HG02763 (cell line): ENCODE data around the gene KAT2B.
"Not testable (repeated sequence)": the region's sequence is repeated elsewhere in the genome, so short reads cannot be mapped to it uniquely, and the experiment has no call there.

ENCODE experiments used
- ATAC-seq: cut with Tn5 transposase; IDR thresholded peaks from one replicate; pipeline ENCODE4 v1.9.1; 2021; ENCODE audit warnings: mild to moderate bottlenecking, moderate library complexity; ENCODE audit not compliant: unreplicated experiment

The KAT2B gene

DNA sequence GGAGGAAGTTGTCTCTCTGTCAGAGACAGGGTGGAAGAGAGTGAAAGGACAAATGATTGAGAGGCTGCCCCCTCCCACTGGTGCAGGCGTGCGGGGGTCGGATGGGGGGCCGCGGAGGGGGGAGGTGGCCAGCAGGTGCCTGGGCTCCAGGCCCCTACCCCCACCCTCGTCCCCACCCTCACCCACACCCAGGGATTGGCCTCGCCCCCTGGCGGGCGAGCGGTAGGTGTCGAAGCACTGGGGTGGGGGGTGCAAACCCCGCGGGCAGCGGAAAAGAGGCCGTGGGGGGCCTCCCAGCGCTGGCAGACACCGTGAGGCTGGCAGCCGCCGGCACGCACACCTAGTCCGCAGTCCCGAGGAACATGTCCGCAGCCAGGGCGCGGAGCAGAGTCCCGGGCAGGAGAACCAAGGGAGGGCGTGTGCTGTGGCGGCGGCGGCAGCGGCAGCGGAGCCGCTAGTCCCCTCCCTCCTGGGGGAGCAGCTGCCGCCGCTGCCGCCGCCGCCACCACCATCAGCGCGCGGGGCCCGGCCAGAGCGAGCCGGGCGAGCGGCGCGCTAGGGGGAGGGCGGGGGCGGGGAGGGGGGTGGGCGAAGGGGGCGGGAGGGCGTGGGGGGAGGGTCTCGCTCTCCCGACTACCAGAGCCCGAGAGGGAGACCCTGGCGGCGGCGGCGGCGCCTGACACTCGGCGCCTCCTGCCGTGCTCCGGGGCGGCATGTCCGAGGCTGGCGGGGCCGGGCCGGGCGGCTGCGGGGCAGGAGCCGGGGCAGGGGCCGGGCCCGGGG, at the start of gene KAT2B:
Gene KAT2B, plus strand, starts transcription at position 682 of the 783 bp plus-strand sequence. Its CDS starts 32 bp downstream, at position 714.
- peak; percentile 56 for ATAC-seq

- no peak for ATAC-seq
Observed at GRCh38 chr3:19994796-19995195, 45.5 kb upstream of the KAT2B start.

DNA sequence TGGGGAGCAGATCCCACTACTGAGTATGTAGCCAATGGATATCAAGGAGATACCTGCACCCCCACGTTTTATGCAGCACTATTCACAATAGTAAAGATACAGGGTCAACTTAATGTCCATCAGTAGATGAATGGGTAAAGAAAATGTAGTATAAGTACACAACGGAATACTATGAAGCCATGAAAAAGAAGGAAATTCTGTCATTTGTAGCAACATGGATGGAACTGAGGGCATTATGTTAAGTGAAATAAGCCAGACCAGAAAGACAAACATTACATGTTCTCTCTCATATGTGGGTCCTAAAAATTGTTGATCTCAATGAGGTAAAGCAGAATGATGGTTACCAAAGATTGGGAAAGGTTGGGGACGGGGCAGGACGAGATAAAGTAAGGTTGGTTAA, 42.7 kb upstream of the KAT2B start:
- ATAC-seq = no peak

GRCh38 chr3:20001932-20002331, 38.3 kb upstream of the KAT2B start:
- ATAC-seq = no peak

GRCh38 chr3:20007960-20008359, 32.3 kb upstream of the KAT2B start:
- ATAC-seq = no peak

GRCh38 chr3:20008646-20009045, 31.6 kb upstream of the KAT2B start:
- no peak for ATAC-seq

- no peak for ATAC-seq
Observed at GRCh38 chr3:20012164-20012563, 28.1 kb upstream of the KAT2B start, which contains the start of gene PP2D1. PP2D1 (minus strand) TSS chr3:20012264; CDS start chr3:20012072, 192 bp downstream.

GRCh38 chr3:20013396-20013795, 26.9 kb upstream of the KAT2B start:
- no peak for ATAC-seq

DNA sequence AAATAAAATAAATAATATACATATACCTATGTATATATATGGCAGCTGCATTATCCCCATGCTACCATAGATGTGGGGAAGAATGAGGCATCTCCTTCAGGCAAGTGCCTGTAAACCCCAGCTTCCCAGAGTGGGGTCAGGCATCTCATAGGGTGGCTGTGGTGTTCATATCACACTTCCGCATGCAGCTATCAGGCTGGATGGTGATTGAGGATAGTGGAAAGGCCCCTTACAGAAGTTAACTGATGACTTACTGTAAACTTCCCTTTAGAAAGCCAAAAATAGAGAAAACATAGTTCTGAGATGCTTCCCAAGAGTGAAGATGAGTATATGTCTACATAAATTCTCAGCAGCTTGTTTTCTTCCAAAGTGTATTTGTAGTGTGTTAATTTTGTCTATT, 24.7 kb upstream of the KAT2B start:
- ATAC-seq = no peak

DNA sequence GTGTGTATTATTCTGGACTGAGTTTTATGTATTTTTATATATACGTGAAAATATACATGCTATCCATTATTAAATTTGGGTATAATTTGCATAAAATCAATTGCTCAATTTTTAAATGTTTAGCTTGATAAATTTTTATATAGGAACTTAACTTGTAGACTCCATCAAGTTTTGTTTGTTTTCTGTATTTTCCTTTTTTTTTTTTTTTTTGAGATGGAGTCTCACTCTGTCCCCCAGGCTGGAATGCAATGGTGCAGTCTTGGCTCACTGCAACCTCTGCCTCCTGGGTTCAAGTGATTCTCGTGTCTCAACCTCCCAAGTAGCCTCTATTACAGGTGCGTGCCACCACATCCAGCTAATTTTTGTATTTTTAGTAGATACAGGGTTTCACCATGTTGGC, 24.2 kb upstream of the KAT2B start:
- not testable (repeated sequence) for ATAC-seq

GRCh38 chr3:20022954-20023622, 17.2 kb upstream of the KAT2B start:
- ATAC-seq = no peak

DNA sequence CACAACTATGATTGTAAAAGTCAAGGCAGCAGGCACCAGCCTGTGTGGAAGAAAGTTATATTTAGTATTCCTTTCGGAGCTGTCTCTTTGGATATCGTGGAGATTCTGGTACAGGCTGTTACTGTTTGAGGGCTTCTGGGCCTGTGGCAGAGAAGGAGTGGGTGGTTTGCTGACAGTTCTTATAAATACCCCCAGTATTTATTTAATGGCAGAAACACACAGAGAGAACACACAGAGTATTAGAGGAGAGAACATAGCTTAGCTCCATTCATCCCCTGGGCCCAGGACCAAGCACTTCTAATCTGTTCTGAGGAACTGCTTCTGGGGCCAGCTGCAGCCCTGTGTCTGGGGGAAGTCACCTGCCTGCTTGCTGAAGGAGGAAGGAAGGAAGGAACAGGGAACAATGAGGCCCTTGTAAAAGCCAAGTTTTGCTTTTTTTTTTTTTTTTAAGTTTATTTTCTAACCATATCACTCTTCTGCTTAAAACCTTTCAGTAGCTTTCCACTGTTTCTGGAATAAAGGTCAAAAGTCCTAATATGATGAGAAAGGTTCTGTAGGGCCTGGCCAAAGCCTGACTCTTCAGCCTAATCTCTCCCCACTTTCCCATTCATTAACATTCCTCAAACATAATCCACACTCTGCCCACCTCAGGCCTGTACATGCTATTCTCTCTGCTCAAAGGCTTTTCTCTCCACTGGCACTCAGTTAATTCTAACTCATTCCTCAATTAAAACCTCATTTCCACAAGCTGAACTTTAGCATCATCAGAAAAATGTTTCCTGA, 16.4 kb upstream of the KAT2B start:
- ATAC-seq = no peak

GRCh38 chr3:20027136-20027535, 13.1 kb upstream of the KAT2B start:
- ATAC-seq = no peak

DNA sequence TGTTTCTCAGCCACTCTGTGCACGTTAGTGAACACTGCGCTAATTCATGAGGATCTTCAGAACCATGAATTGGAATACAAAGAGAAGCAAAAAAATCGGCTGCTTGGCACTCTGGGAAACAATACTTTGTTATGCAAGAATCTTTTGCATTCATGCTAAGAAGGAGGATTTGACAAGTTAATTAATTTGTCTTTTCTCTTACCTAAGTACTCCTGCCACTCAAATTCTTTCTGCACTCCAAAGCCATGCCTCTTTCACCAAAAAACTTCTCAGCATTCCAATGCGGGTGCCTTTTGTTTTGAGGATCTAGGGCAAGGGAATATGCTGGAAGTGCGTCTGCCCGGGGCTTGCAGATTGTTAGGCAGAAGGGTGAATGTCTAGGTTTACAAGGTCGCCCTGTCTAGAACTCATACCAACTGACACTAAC, 11.3 kb upstream of the KAT2B start:
- no peak for ATAC-seq

- ATAC-seq = not testable (repeated sequence)
Observed at GRCh38 chr3:20031939-20032338, 8.3 kb upstream of the KAT2B start.

- ATAC-seq = no peak
Observed at GRCh38 chr3:20035019-20035418, 5.2 kb upstream of the KAT2B start.

DNA sequence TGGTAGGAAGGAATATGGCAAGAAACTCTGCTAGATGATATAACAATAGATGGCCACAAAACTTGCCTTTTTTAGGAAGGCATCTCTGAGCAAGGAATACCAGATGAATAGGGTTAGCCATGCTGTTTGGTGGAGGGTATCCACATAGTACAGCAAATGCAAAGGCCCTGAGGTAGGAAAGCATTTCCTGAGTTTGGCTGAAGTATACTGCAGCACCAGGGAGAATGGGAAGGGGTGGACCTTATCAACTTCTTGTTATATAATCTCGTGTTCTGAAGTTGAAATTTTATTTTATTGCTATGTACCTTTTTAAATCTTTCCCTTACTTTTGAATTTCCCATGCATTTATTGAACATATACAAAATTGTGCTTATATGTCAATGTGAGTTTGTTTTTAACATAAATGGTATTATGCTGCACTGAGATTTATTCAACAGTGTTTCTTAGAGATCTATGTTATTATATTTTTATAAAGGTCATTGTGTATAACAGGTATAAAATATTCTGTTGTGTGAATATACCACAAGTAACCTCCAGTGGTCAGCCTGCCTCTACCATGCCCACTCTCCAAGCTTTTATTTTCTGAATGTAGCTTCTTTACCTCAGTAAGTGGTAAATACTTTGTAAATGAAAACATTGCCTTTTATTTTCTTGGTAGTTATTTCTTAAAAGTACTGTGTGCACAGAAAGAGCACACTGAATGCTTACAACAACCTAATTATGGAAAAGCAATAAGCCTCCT, 2.8 kb upstream of the KAT2B start:
- ATAC-seq = no peak

GRCh38 chr3:20038699-20039465, 1.4 kb upstream of the KAT2B start:
- ATAC-seq = no peak

DNA sequence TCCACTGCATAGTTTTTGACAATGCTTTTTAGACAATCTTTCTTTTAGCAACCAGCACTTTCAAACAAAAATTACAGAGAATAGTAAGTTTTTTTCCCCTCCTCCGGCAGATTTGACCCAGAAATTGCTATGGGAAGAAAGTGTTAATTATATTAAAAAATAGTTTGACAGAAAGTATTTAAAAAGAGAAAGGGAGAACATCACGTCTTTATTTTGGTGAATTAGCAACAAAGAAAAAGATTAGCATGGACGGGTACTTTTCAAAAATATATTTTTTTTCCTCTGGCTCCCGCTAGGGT, 831 bp upstream of the KAT2B start:
- ATAC-seq = no peak

- peak; percentile 34 for ATAC-seq
Observed at GRCh38 chr3:20040548-20041196, 426 bp downstream of the KAT2B start.
